ENCODE measurements around the gene MIPEP.

MIPEP gene

DNA sequence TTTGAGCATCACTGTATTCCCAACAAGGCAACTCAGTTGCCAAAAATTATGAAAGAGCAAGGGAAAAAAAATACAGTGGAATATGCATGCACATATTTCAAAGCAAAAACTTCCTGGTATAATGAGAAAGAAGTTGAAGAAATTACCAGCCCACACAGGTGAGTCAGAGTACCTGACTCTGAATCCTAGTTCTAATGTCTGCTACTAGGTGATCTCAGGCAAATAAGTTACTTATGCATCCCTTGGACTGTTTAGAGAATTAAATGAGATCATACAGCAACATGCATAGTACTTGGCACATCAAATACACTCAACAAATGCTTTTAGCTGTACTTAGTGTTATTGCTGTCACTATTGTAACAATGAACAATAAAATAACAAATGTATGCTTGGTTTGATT, 144.9 kb downstream of the MIPEP start:
- H3K4me3 ChIP-seq (ENCODE audit: low read depth, low read length), result no peak overlapping the region
- no peak for DNase-seq (ENCODE audit: low read depth)
- TF ChIP-seq, protein P1, sequence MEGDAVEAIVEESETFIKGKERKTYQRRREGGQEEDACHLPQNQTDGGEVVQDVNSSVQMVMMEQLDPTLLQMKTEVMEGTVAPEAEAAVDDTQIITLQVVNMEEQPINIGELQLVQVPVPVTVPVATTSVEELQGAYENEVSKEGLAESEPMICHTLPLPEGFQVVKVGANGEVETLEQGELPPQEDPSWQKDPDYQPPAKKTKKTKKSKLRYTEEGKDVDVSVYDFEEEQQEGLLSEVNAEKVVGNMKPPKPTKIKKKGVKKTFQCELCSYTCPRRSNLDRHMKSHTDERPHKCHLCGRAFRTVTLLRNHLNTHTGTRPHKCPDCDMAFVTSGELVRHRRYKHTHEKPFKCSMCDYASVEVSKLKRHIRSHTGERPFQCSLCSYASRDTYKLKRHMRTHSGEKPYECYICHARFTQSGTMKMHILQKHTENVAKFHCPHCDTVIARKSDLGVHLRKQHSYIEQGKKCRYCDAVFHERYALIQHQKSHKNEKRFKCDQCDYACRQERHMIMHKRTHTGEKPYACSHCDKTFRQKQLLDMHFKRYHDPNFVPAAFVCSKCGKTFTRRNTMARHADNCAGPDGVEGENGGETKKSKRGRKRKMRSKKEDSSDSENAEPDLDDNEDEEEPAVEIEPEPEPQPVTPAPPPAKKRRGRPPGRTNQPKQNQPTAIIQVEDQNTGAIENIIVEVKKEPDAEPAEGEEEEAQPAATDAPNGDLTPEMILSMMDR (IDR thresholded peaks at IDR 0.05; ENCODE audit: control insufficient read depth, extremely low read depth, insufficient read depth), result no peak

DNA sequence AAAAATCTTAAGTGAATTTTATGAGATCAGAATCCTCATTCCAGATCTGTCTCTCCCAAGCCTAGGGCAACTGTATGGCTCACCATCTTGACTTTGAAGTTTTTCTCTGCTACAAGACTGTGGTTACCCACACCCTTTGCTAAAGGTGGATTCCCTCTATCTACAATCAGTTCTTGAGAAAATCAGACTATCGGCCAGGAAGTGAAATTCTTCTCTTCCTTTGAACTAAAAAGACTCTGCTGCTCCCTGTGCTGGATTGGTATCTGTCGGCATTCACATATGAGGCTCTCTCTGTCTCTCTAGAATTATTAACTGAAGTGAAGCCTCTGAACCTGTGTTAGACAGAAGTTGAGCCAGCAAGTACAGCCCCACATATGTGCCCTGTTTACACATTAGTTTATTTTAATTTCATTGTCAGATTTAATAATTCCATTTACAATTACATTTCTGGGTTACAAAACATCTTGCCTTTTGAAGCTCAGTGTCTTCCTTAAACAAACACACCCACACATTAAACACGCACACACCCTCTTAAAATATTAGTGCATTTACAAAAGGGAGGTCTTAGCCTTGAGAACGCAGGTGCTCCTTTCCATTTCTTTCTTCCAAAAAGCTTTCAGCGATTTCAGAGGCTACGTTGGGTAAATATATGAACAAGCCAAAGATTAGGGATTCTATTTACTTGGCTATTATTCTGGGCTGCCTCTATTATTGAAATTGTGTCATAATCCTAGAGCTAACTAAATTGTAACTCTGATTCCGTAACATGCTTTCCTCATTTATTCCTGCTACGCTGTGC, 145.7 kb downstream of the MIPEP start:
- TF ChIP-seq, protein P1 (IDR thresholded peaks at IDR 0.05; ENCODE audit: control insufficient read depth, extremely low read depth, insufficient read depth), result no peak
- H3K4me3 ChIP-seq (ENCODE audit: low read depth, low read length), result no peak overlapping the region
- DNase-seq (ENCODE audit: low read depth), result no peak

DNA sequence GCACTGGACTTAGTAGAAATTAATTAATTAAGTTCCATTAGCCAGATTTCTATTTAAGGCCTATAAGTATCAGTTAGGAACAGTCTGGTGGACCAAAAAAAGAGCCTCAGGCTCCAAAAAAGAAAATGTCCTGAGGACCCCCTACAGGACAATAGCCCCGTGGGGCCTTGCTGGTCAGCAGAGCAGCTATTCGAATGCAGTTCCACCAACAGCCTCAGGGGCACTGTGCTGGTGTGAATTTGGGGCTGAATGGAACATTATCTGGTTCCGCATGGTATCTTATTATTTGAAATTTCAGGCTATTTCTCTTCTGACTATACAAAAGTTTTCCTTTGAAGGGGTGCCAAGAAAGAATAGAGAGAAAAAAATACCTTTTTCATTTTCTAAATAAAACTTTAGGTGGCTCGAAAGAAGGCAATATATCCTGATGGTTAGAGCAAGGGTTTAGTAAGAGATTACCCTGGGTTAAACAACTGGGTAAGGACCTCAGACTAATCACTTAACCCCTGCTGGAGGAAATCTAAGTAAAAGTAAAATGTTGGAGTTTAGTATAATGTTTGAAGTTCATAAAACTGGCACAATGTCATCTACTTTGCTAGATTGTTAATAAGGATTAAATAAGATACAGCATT, 147.2 kb downstream of the MIPEP start:
- TF ChIP-seq, protein P1 (IDR thresholded peaks at IDR 0.05; ENCODE audit: control insufficient read depth, extremely low read depth, insufficient read depth), result no peak
- no peak for DNase-seq (ENCODE audit: low read depth)
- no peak overlapping the region for H3K4me3 ChIP-seq (ENCODE audit: low read depth, low read length)

DNA sequence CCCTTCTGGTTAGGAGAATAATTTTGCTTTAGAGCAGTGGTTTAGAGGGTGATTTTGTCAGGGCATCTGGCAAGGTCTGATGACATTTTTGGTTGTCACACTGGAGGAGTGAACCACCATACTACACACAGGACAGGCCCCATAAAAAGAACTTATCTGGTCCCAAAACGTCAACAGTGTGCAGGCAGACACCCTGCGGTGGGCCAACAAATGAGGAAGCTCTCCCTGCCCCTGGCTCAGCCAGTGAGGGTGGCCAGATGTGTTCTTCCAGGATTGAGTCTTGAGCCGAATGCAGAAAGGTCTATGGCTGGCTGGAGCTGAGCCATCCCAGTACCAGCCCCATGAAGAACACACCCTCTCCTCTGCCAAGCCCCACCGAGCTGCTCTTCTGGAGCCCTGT, 149.2 kb downstream of the MIPEP start:
- no peak overlapping the region for H3K4me3 ChIP-seq (ENCODE audit: low read depth, low read length)
- TF ChIP-seq, protein P1 (IDR thresholded peaks at IDR 0.05; ENCODE audit: control insufficient read depth, extremely low read depth, insufficient read depth), result no peak
- no peak for DNase-seq (ENCODE audit: low read depth)

DNA sequence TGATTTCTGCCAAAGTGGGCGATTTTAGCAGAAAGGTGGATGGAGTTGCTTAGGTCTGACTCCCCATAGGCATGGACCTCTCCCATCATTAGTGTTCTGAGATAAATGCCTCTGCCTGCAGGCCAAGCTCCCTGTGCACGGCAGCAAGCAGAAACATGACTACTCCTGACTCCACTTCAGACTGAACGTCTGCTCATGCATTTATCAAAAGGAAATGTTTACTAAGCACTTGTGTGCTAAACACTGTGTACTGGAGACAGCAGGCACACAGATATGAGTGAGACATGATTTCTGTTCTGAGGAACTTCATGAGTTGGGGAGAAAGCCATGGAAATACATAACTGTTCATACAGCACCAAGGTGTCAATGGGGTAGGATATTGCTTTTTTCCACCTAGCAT, 149.6 kb downstream of the MIPEP start:
- DNase-seq (ENCODE audit: low read depth), result no peak
- H3K4me3 ChIP-seq (ENCODE audit: low read depth, low read length), result no peak overlapping the region
- TF ChIP-seq, protein P1 (IDR thresholded peaks at IDR 0.05; ENCODE audit: control insufficient read depth, extremely low read depth, insufficient read depth), result no peak

DNA sequence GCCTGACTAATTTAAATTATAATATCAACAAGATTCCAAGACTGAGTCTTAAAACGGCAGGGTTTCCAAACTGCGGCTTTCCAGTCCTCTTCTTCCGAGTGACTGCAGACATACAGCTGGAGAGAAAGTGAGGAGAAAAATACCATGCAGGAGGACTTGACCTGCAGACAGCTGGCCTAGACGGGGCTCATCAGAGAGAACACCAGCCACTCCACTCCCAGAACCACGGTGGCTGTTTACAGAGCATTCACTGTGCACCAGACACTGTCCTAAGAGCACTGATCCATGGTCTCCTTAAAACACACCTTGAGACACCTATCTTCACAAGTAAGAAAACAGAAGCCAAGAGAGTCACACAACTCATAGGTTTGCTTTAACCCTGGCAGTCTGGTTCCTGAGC, 152.7 kb downstream of the MIPEP start:
- DNase-seq (ENCODE audit: low read depth), result no peak
- TF ChIP-seq, protein P1 (IDR thresholded peaks at IDR 0.05; ENCODE audit: control insufficient read depth, extremely low read depth, insufficient read depth), result no peak
- no peak overlapping the region for H3K4me3 ChIP-seq (ENCODE audit: low read depth, low read length)

All from LNCaP clone FGC (cell line).